HepG2 (cell line): ENCODE data around the gene F7. TPM values are rescaled to one million over a fixed set of nuclear protein-coding genes. Genes with fewer than 3 reads are reported as not detected.

Source experiments
- CREM ChIP-seq, 2 experiments: sonication (generic) in 1 of 2; formaldehyde crosslinking in 1 of 2; IDR thresholded peaks; 2 replicates each; pipeline versions ENCODE4 v1.4.0 to v1.6.1; 2016 to 2020; ENCODE audit warnings: antibody characterized with exemption in 1 of 2, mild to moderate bottlenecking in 1 of 2, missing genetic modification reagents in 1 of 2
- KLF15 ChIP-seq: sonication (generic); formaldehyde crosslinking; IDR thresholded peaks from 2 replicates; pipeline ENCODE4 v1.8.1; 2023; ENCODE audit warnings: borderline replicate concordance, mild to moderate bottlenecking, inconsistent platforms, missing genetic modification reagents, mixed read lengths
- MXD4 ChIP-seq: IDR thresholded peaks from 2 replicates; pipeline ENCODE4 v1.6.1; 2016; ENCODE audit warnings: mild to moderate bottlenecking, missing biosample characterization, missing genetic modification reagents
- PITX1 ChIP-seq: sonication (generic); formaldehyde crosslinking; IDR thresholded peaks from 2 replicates; pipeline ENCODE4 v1.5.1; 2020; ENCODE audit warnings: mild to moderate bottlenecking, missing genetic modification reagents
- PREB ChIP-seq: sonication (generic); formaldehyde crosslinking; IDR thresholded peaks from 2 replicates; pipeline ENCODE4 v1.4.0; 2020; ENCODE audit warnings: missing genetic modification reagents
- RBFOX2 ChIP-seq: fragments of 200-400 bp; formaldehyde crosslinking; IDR thresholded peaks from 2 replicates; pipeline ENCODE4 v1.6.1; 2017; ENCODE audit warnings: low read depth, mild to moderate bottlenecking, low read length
- SIN3B ChIP-seq: fragments of 150-350 bp; IDR thresholded peaks from 2 replicates; pipeline ENCODE4 v1.6.1; 2014; ENCODE audit warnings: low read length
- STAT5B ChIP-seq: sonication (generic); formaldehyde crosslinking; IDR thresholded peaks from 2 replicates; pipeline ENCODE4 v1.4.0; 2020; ENCODE audit warnings: missing genetic modification reagents
- SUZ12 ChIP-seq: fragments of 150-350 bp; IDR thresholded peaks from 2 replicates; pipeline ENCODE4 v1.6.1; 2014; ENCODE audit warnings: low read depth, low read length
- TERF1 ChIP-seq: sonication (generic); formaldehyde crosslinking; IDR thresholded peaks from 2 replicates; pipeline ENCODE4 v1.8.0; 2022; ENCODE audit warnings: mild to moderate bottlenecking, missing genetic modification reagents, moderate library complexity
- ZNF776 ChIP-seq: sonication (generic); formaldehyde crosslinking; IDR thresholded peaks from 2 replicates; pipeline ENCODE4 v1.4.0; 2020; ENCODE audit warnings: mild to moderate bottlenecking, missing genetic modification reagents
- ZXDC ChIP-seq: sonication (generic); formaldehyde crosslinking; IDR thresholded peaks from 2 replicates; pipeline ENCODE4 v1.5.0; 2020; ENCODE audit warnings: mild to moderate bottlenecking, missing genetic modification reagents
- polyA plus RNA-seq, 8 experiments: library from polyadenylated mRNA; depleted of rRNA in 3 of 8; stranded (reverse) in 7 of 8; unstranded in 1 of 8; fragments of >200 nt; fragmentation: Illumina TruSeq in 4 of 8; extraction: Trizol in 4 of 8; gene quantifications; 2 replicates each; pipeline versions ENCODE4 v1.2.1 to v1.2.3, GENCODE V29; 2011 to 2016; ENCODE audit warnings: low read depth in 4 of 8, missing spikeins in 1 of 8, mixed read lengths in 1 of 8; ENCODE audit not compliant: insufficient read depth in 1 of 8
- total RNA-seq, 5 experiments: library from RNA; depleted of rRNA; stranded (reverse); fragments of >200 nt; fragmentation: Illumina TruSeq; extraction: Trizol; gene quantifications; 2 replicates each; pipeline ENCODE4 v1.2.3, GENCODE V29; 2016; ENCODE audit warnings: low read depth in 1 of 5
- TF ChIP-seq, protein P1 (sequence below): sonication (generic); formaldehyde crosslinking; IDR thresholded peaks from 2 replicates; pipeline ENCODE4 v1.4.0; 2020; ENCODE audit warnings: missing genetic modification reagents, borderline replicate concordance
- TF ChIP-seq, protein P2 (sequence below): sonication (generic); formaldehyde crosslinking; IDR thresholded peaks from 2 replicates; pipeline ENCODE4; 2020; ENCODE audit warnings: missing genetic modification reagents, mild to moderate bottlenecking, borderline replicate concordance

The F7 gene
- total and polyA plus RNA-seq, 2 of the 13 experiments (the other 11 are each of a cell fraction or from before 2014, with no cell fraction given) = 12.6 to 26.5 TPM

- TF ChIP-seq CREM (IDR thresholded peaks at IDR 0.05) (no peak), CREM (CRISPR knock-in tag; IDR thresholded peaks at IDR 0.05) (no peak), KLF15 (CRISPR knock-in tag) (no peak), PITX1 (CRISPR knock-in tag) (no peak), TERF1 (CRISPR knock-in tag) (no peak), PREB (CRISPR knock-in tag) (no peak), MXD4 (CRISPR knock-in tag) (no peak), STAT5B (CRISPR knock-in tag) (no peak), SIN3B (no peak), SUZ12 (no peak), ZXDC (CRISPR knock-in tag) (0 out of 2 replicates have a peak, but pooled peaks have one; percentile 16), RBFOX2 (peak; percentile 10; the same call in 1 of the 2 replicates), ZNF776 (CRISPR knock-in tag) (peak; percentile 68; the same call in 1 of the 2 replicates)
- TF ChIP-seq, protein P1, sequence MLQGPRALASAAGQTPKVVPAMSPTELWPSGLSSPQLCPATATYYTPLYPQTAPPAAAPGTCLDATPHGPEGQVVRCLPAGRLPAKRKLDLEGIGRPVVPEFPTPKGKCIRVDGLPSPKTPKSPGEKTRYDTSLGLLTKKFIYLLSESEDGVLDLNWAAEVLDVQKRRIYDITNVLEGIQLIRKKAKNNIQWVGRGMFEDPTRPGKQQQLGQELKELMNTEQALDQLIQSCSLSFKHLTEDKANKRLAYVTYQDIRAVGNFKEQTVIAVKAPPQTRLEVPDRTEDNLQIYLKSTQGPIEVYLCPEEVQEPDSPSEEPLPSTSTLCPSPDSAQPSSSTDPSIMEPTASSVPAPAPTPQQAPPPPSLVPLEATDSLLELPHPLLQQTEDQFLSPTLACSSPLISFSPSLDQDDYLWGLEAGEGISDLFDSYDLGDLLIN (CRISPR knock-in tag) = no peak
- TF ChIP-seq, protein P2, sequence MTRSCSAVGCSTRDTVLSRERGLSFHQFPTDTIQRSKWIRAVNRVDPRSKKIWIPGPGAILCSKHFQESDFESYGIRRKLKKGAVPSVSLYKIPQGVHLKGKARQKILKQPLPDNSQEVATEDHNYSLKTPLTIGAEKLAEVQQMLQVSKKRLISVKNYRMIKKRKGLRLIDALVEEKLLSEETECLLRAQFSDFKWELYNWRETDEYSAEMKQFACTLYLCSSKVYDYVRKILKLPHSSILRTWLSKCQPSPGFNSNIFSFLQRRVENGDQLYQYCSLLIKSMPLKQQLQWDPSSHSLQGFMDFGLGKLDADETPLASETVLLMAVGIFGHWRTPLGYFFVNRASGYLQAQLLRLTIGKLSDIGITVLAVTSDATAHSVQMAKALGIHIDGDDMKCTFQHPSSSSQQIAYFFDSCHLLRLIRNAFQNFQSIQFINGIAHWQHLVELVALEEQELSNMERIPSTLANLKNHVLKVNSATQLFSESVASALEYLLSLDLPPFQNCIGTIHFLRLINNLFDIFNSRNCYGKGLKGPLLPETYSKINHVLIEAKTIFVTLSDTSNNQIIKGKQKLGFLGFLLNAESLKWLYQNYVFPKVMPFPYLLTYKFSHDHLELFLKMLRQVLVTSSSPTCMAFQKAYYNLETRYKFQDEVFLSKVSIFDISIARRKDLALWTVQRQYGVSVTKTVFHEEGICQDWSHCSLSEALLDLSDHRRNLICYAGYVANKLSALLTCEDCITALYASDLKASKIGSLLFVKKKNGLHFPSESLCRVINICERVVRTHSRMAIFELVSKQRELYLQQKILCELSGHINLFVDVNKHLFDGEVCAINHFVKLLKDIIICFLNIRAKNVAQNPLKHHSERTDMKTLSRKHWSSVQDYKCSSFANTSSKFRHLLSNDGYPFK (CRISPR knock-in tag) = no peak
Measured at GRCh38 chr13:113123226-113124201, 17.9 kb downstream of the F7 start (continued).
